Neural progenitor cell (in vitro differentiated cells): ENCODE results near the gene TGOLN2.

Experiments
- EZH2 ChIP-seq: fragments of 200-600 bp; sonication (generic); IDR thresholded peaks from 2 replicates; pipeline ENCODE4 v1.6.1; 2017; ENCODE audit warnings: antibody characterized with exemption, mild to moderate bottlenecking, moderate library complexity
- EZH2phosphoT487 ChIP-seq: fragments of 200-600 bp; sonication (generic); IDR thresholded peaks from 2 replicates; pipeline ENCODE4 v1.6.1; 2017; ENCODE audit warnings: antibody characterized with exemption
- TF ChIP-seq, protein P1 (sequence below): fragments of 200-600 bp; sonication (generic); IDR thresholded peaks from 2 replicates; pipeline ENCODE4 v1.5.1; 2017; ENCODE audit warnings: antibody characterized with exemption, mild to moderate bottlenecking

DNA sequence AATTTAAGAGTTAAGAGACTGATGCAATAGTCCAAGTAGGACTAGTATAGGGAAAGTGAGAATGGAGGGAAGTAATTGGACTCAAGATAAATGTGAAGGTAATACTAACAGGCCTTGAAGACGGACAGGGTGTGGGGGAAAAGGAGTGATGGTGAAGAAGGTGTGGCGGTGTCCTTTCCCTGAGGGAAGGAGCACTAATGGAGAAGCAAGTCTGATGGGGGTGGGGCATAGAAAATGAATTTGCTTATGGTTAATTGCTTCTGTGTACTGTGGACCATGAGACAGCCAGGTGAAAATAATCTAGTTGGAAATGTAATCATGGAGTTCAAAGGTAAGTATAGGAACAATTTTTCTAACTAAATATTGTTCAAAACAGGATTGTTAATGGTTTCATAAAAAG lies 7.1 kb upstream of the TGOLN2 start:
- no peak for TF ChIP-seq EZH2
- TF ChIP-seq, protein P1, sequence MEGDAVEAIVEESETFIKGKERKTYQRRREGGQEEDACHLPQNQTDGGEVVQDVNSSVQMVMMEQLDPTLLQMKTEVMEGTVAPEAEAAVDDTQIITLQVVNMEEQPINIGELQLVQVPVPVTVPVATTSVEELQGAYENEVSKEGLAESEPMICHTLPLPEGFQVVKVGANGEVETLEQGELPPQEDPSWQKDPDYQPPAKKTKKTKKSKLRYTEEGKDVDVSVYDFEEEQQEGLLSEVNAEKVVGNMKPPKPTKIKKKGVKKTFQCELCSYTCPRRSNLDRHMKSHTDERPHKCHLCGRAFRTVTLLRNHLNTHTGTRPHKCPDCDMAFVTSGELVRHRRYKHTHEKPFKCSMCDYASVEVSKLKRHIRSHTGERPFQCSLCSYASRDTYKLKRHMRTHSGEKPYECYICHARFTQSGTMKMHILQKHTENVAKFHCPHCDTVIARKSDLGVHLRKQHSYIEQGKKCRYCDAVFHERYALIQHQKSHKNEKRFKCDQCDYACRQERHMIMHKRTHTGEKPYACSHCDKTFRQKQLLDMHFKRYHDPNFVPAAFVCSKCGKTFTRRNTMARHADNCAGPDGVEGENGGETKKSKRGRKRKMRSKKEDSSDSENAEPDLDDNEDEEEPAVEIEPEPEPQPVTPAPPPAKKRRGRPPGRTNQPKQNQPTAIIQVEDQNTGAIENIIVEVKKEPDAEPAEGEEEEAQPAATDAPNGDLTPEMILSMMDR: no peak
- no peak for TF ChIP-seq EZH2phosphoT487
